ENCODE results near the gene PNP.

The PNP gene

DNA sequence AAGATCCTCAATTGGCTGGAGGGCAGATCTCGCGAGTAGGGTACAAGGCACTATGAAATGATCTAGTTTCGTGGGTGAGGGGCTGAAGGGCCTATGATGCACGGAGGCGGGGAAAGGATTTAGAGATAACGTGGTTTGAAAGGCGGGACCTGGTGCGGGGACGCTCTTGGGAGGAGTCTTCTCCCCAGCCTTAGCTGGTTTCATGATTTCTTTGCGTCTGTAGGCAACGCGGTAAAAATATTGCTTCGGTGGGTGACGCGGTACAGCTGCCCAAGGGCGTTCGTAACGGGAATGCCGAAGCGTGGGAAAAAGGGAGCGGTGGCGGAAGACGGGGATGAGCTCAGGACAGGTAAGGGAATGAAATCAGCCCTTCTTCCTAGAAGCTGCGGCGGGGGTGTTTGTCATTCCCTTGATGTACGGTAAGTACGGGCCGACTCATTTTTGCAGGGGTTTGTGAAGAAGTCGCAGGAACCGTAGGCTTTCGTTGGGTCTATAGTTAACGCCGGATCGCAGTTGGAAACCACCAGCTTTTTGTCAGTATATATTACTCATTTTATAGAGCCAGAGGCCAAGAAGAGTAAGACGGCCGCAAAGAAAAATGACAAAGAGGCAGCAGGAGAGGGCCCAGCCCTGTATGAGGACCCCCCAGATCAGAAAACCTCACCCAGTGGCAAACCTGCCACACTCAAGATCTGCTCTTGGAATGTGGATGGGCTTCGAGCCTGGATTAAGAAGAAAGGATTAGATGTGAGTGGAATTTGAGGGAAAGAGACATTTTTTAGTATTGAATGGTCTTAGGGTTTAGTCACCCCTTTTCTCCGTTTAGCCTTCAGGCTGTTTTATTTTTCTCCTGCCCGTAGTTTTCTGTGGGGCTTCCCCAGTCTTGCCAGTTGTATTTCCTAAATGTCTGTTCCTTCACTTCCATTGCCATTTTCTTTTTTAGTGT is 13.6 kb upstream of the PNP start:
- DNase-seq (ENCODE audit: low spot score), result peak; percentile 77

DNA sequence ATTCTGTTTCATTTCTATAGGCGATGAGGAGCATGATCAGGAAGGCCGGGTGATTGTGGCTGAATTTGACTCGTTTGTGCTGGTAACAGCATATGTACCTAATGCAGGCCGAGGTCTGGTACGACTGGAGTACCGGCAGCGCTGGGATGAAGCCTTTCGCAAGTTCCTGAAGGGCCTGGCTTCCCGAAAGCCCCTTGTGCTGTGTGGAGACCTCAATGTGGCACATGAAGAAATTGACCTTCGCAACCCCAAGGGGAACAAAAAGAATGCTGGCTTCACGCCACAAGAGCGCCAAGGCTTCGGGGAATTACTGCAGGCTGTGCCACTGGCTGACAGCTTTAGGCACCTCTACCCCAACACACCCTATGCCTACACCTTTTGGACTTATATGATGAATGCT is 12.2 kb upstream of the PNP start:
- DNase-seq (ENCODE audit: low spot score), result no peak

GRCh38 chr14:20458031-20458789 is 11.0 kb upstream of the PNP start:
- no peak for DNase-seq (ENCODE audit: low spot score)

DNA sequence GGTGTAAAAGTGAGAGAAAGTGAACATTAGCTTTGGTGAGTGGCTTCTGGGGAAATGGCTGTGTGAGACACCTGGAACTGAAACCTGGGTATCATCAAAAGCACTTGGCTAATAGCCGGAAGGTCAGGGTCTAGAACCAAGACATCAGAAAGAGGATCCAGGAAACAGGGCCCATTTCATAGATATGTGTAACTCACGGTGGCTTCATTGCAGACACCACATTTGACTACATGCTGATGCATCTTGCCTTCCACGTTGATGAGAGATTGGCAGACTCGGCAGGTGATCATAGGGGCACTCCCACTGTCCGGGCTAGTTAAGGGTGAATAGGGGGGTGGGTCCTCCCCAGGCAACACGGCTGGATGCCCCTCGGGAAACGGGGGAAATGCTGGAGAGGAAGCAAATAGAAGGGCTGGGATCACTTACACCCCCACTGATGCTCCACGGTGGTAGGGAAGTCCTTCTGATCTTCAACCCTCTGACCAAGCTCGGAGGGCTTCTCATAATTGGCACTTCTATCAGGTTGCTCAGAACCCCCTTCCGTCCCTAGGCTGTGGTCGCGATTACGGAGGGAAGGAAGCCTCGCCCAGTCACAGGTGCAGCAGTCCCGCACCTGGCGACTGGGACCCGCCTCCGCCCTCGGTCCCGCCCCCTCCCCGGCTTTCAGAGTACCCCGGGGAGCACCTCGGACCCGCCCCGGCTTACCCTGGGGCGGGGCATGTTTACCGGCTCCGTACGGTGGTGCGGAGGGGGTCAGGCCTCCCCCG is 8.6 kb upstream of the PNP start:
- no peak for DNase-seq (ENCODE audit: low spot score)

- DNase-seq (ENCODE audit: low spot score), result peak; percentile 100
Observed at GRCh38 chr14:20461225-20462141, 7.7 kb upstream of the PNP start, which contains the start of gene PIP4P1. PIP4P1 (minus strand) TSS chr14:20461434; CDS start chr14:20461325, 109 bp downstream.

DNA sequence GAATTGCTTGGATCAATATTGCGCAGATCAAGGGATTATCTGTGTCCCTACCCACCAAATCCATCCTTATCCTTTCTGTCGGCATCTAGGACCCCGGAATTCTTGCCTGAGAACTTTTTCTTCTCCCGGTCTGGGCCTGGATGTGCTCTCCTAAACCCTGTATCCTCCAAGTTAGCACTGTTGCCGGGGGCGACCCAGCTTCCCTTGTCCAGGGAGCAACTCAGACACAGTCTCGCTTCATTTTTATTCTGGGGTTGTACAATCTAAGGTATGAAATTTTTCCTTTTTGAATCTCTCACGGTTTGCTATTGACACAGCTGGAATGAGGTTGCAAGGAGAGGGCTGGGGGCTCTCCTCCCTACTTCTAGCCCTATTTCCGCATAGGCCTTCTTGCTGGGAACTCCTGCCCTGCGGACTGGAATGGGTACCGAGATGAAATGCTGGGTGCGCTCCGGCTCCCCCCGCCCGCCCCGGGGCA is 403 bp upstream of the PNP start:
- no peak for DNase-seq (ENCODE audit: low spot score)

DNA sequence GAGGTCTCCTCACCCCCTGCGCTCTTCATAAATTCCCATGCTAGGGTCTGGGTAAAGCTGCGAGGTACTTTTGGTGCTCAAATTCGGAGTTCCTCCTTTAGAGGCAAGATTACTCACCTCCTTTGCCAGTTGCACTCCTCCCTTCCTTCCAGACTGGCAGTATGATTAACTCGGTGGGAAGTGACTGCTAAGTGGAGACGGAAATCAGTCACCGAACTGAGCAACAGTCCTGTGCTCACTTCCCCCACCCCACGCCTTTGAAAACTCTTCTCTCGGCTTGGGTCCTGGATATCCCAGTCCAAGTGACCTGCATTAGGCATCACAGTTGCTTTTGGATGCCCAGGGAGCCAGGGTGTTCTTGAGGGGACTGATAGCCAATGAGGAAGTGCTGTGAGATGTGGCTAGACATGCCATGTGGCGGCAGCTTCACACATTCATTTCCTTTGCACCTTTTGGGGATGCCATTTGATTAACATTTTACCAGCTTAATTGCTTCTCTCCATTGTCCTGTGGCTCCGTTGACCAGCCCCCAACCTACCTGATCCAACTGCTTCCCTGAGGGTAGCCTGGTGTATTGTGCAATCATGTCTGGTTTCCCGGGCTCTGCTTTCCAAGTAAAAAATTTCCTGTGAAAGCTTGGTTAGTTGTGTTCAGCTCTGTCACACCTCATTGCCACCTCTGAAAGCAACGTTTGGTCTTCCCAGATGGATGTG is 840 bp downstream of the PNP start:
- DNase-seq (ENCODE audit: low spot score), result peak; percentile 96

GRCh38 chr14:20470603-20470901 is 1.3 kb downstream of the PNP start:
- DNase-seq (ENCODE audit: low spot score), result no peak

DNA sequence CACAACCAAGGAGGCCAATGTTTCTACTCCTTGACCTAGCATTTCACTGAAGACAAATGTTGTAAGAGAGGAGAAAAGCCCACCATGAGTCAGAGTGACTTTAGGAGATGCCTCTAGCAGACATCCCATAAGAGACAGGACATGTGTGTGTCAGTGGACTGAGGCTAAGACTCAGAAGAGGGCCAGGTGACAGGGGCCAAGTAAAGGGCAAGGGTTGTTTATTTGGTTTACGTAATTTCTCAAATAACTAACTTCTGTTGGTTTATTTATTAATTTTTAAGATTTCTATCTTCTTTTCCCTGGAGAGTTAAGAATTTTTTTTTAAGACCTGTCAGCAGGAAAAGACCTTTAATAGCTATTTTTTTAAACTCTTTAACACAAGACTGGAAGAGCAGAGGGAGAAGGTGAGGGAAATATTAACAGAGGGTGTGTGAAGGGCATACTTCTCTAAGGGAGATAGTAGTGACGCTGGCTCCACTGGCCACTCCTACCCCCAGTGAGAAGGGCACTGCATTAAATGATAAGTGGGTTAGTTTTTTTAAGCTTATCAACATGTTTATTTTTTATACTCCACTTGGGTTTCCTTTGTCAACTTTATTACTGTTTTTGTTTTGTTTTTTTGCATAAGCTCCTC is 3.4 kb downstream of the PNP start:
- DNase-seq (ENCODE audit: low spot score), result no peak

DNA sequence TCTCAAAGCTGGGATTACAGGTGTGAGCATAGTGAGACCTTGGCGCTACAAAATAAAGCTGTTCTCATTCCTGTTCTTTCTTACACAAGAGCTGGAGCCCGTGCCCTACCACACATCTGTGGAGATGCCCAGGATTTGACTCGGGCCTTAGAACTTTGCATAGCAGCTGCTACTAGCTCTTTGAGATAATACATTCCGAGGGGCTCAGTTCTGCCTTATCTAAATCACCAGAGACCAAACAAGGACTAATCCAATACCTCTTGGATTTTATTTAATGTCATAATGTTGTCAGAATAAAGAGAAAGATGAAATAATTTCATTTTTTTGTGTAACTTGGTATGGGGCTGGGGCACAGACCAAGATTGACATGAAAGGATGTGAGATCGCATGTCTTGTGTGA is 7.6 kb downstream of the PNP start:
- no peak for DNase-seq (ENCODE audit: low spot score)

- no peak for DNase-seq (ENCODE audit: low spot score)
Observed at GRCh38 chr14:20477211-20477876, 8.1 kb downstream of the PNP start.

DNA sequence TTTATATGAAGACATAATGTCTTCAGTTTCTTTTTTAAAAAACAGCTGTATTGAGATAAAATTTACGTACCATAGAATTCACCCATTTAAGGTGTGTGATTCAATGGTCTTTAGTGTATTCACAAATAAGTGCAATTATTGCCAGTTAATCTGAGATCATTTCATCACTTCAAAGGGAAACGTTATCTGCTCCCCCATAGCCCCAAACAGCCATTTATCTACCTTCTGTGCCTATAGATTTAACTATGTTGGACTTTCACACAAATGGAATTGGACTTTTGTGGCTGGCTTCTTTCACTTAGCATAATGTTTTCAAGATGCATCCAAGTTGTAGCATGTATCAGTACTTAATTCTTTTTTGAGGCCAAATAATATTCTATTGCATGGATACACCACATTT is 9.7 kb downstream of the PNP start:
- no peak for DNase-seq (ENCODE audit: low spot score)

GRCh38 chr14:20482382-20482781 is 13.2 kb downstream of the PNP start:
- DNase-seq (ENCODE audit: low spot score), result no peak

DNA sequence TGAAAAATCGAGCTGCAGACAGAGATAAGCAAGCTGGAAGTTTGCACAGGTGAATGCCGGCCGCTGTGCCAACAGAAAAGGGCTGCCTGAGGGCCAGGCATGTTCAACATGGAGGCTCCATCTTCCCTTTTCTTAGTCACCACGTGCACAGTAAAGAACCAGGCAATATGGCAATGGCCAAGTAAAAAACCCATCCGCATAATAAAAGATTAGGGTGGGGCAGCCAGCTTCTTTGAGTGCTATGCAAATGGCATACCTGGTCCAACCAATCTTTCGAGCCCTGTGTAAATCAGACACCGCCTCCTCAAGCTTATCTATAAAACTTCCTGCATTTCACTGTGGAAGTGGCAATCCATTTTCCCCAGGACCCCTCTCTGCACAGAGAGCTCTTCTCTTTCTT is 16.7 kb downstream of the PNP start:
- no peak for DNase-seq (ENCODE audit: low spot score)

DNA sequence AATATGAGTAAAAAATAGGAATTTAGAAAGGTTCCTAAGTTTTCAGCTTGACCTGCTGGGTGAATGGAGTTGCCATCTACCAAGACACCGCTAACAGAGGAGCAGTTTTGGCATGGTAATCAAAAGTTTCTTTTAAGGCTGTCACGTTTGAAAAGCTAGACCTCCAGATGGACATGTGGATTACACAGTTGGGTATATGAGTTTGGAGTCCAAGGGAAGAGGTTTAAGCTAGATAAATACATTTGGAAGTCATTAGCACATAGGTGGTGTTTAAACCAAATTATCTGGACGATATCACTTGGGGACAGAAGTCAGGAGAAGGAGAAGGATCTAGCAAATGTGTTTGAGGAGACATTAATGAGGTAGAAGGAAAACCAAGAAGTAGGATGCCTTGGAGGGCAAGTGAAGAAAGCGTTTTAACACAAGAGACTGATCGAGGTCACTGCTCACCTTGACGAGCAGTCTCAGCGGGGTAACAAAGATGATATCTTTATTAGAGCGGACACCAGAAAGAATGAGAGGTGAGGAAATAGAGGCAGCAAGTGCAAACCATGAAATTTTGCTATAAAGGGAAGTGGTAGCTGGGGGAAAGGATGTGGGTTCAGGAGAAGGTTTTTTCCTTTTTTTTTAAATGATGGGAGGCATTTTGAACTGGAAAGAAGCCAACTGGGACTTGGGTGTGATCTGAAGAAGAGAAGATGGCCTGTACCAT is 17.6 kb downstream of the PNP start:
- no peak for DNase-seq (ENCODE audit: low spot score)

GRCh38 chr14:20487396-20487725 is 18.2 kb downstream of the PNP start:
- no peak for DNase-seq (ENCODE audit: low spot score)

DNA sequence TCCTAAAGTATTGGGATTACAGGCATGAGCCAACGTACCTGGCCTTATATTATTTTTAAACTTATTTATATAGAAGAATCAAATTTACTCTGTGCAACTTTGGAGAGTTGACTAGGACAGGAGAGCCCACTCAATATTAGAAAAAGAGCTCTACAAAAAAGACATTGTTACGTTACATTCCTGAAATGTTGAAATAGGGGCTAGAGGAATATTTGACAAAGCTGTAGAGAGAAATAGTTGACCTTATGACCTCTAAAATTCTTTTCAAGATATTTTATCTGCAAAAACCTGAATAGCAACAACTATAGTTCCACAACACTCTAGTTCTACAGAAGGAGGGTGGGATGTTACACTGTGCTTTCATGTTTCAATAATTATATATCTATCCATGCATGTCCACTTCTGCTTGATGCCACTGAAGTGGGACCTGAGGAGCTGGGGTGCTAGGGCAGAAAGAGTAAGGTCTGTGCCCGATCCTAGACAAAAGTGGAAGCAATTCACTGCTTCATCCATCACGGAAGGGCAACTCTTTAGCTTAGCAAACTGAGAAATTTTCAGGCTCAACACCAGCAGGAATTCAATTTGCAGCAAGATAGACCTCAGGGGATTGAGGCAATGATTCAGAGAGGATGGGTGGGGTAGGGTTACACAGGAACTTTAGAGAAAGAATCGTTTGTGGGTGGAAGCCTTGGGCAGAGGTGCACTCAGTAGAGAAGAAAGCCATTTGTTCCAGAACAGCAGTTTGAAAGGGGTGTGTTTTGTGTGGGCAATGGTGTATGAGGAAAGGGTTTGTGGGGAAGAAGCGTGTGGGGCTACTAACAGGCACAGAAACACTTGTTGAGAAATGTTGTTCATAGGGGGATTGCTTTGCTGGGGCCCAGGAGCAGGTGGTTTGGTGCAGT is 20.1 kb downstream of the PNP start:
- DNase-seq (ENCODE audit: low spot score), result no peak

DNA sequence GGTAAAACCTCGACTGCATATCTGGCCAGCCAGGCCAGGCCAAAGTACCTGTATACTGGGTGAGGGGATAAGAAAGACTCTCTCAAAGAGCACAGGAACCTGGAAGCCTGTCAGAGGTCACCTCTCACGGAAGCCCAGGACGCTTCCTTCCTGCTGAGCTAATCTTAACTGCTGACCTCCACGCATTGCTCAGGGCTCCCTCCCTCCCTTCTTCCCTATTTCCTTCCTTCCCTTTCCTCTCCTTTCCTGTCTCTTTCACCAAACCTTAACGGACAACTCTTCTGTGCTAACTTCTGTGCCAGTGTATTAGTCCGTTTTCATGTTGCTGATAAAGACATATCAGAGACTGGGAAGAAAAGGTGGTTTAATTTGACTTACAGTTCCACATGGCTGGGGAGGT is 21.4 kb downstream of the PNP start:
- DNase-seq (ENCODE audit: low spot score), result no peak

Data from kidney capillary endothelial cell (primary cell).